ENCODE results near the gene TSPAN1. TPM values are rescaled to one million over a fixed set of nuclear protein-coding genes. Genes with fewer than 3 reads are reported as not detected.
A peak's percentile ranks its signal among the peaks of the same experiment; 100 is the strongest.

The TSPAN1 gene
- polyA plus RNA-seq, 1 donor = 0.54 TPM

DNA sequence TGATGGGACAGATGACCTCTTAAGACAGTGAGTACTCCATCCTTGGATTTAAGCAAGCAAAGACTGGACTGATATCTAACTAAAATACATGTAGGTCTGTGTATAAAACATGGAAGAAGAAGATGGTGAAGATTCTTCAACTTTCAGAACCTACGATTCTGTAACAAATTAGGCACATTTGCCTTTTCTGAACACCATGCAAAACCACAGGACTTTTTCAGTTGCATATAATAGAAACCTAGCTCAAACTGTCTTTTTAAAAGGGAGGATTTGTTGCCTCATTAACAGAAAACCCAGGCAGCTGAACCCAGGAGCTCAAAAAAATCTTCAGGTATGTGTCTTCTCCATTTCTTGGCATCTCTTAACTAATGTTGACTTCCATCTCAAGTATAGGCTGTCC, 14.7 kb upstream of the TSPAN1 start:
- no peak for DNase-seq (ENCODE audit: low read depth)

DNA sequence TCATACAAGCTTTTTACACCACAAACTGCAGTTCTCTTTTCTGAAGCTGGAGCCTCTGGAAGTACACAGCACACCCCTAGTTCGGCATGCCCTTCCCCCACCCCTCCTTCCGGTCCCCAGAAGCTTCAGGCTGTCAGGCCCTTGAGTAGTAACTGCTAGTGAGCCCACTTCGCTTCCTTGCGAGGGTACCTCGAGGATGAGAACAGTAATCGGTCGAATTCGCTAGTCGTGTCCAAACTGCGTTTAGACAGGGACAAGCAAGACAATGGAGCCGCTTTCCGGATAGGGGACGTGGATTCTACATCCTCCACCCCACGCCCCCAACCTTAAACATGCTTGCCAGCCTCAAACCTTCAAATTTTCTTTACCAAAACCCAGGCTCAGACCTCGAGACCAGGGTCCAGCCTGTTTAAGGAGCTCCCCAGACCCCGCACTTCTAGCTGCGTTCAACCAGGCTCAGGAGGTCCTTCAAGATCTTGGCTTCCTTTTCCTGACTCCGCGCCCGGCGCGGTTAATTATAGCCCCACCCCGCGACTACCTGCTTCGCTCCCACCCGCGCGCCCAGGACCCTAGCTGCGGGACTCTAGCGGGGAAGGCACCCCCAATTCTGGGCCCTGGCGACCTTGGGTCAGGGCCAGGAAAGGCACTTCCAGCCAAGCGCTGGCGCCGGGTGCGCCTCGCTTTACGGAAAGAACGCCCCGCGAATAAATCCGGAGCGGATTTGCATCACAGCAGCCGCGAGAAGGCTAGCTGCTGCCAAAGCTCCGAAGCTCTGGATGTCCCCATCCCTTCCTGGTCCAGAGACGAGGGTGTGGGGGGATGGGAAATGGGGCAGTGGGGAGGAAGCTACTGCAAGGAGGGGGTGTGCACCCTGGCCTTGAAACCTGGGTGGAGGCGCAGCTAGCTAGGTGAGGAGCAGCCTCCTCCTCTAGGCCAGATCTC, 8.1 kb upstream of the TSPAN1 start:
- no peak for DNase-seq (ENCODE audit: low read depth)

GRCh38 chr1:46168477-46168876, 6.4 kb upstream of the TSPAN1 start:
- no peak for DNase-seq (ENCODE audit: low read depth)

DNA sequence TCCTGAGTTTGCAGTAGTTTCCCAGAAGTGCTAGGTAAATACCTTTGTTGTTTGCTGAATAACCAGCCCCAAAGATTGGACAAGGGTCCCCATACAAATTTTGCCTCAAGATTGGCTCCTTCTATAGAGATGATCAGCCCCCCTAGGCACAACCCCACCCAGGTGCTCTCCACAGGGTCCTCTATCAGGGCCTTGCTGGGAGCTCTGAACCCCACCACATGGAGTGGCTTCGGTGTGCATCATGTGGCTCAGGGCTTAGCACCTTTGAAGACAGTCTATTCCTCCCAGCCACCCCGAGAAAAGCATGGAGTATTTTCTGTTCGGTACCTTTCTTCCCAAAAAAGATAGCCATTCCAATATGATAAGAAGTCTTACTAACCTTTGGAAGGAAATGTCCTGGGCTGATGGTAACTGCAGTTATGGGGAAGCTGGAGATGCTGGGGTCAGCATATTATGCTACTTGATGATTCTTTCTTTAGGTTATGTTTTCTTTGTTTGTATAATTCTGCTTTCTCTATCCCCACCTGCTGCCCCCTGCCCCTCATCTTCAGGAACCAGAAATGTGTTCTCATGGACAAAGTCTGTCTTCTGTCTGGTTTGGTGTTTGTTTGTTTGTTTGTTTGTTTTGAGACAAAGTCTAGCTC, 5.0 kb upstream of the TSPAN1 start:
- no peak for DNase-seq (ENCODE audit: low read depth)

DNA sequence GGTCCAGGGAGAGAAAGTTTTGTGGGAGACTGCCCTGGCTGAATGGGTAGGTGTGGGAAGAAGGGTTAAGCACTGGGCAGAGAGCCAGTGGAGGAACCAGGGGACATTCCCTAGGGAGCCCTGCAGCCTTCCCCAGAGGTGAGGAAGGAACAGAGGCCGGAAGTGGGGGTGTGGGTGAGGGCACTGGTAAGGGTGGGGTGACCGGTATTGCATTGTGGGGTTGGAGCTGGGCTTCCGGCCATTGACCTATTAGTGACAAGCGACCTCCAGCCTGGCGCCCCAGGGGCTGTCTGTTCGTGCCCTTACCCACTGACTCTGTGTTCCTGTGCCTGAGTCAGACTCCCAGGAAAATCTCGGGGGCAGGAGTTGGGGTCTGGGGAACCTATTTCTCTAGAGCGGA, 3.5 kb upstream of the TSPAN1 start:
- no peak for DNase-seq (ENCODE audit: low read depth)

GRCh38 chr1:46171871-46172270, 3.0 kb upstream of the TSPAN1 start:
- DNase-seq (ENCODE audit: low read depth) = no peak

DNA sequence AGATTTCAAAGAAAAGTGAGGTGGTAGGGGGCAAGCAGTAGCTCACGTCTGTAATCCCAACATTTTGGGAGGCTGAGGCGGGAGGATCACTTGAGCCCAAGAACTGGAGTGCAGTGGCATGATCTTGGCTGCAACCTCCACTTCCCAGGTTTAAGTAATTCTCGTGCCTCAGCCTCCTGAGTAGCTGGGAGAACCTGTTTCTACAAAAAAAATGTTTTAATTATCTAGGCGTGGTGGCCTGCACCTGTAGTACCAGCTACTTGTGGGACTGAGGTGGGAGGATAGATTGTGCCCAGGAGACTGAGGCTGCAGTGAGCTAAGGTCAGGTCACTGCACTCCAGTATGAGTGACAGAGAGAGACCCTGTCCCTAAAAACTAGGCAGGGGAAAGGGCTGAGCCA, 2.6 kb upstream of the TSPAN1 start:
- DNase-seq (ENCODE audit: low read depth) = no peak

DNA sequence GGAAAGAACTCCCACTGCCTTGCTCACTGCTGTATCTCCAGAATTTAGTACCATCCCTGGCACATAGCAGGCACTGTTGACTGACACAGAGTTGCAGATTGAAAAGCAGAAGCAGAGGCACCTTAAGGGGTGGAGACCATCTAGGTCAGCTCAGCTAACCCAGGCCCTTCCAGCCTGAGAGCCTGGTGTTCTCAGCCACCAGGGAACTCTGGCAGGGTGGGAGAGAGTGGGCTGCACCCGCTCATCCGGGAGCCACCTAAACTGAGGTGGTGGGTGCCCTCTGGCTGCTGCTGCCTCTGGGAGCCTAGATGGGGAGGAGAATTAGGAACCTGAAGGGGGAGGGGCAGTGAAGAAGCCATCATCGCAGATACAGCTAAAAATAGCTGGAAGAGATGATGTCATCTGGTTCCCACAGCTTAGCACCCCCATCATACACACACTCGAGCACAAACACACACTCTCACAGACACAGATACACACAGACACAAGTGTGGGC, 1.5 kb upstream of the TSPAN1 start:
- no peak for DNase-seq (ENCODE audit: low read depth)

GRCh38 chr1:46175243-46175642, 356 bp downstream of the TSPAN1 start:
- DNase-seq (ENCODE audit: low read depth) = no peak

DNA sequence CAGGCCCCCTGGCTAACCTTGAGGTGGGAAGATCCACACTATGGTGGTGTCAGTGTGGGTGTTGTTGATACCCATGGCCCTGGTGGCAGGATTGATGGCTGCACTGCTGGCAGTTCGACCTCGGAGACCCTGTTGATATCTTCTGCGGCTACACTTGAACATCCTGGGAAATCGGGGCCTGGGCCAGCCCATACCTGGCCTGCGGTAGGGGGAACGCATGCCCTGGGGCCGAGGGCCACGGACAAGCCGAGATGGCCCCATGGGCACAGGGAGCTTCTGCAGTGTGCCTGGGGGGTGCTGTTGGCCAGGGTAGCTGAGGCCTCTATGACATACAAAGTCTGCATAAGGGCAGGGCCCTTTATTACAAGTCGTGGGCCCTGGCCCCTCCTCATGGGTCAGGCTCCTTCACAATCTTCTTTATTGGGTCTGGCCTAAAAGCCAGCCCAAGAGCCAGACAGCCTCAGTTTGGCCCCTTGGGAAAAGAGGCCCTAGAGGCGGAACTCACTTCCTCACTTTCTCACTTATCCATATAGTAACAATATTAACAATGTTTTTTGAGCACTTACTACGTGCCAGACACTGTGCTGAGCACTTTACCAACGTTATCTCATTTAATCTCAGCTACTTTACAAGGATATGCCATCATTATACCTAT, 1.5 kb downstream of the TSPAN1 start, which contains the start of gene P3R3URF:
Gene P3R3URF, minus strand, starts transcription at position 278 of the 655 bp plus-strand sequence. Its CDS starts 17 bp downstream, at position 261.
- DNase-seq (ENCODE audit: low read depth) = no peak

- DNase-seq (ENCODE audit: low read depth) = peak; percentile 67
These were observed 4.5 kb downstream of the TSPAN1 start for GRCh38 chr1:46179138-46180081.

DNA sequence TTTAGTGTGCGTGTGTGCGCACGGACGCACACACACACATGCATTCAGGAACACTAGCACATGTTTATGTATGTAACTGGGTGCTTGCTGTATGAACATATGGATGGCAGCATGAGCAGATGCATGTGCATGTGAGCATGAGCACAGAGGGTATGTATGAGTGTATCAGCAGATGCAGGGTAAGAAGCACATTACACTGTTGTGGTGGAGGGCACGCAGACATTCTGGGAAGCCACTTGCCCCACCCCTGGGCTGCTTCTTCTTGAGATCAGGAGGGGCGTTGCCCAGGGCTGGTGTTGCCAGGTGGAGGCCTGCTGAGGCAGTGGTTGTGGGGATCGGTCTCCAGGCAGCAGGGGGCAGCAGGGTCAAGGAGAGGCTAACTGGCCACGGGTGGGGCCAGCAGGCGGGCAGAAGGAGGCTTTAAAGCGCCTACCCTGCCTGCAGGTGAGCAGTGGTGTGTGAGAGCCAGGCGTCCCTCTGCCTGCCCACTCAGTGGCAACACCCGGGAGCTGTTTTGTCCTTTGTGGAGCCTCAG, 5.3 kb downstream of the TSPAN1 start:
- no peak for DNase-seq (ENCODE audit: low read depth)

- no peak for DNase-seq (ENCODE audit: low read depth)
These were observed 6.7 kb downstream of the TSPAN1 start for GRCh38 chr1:46181343-46182260.

GRCh38 chr1:46183079-46183847, 8.4 kb downstream of the TSPAN1 start:
- DNase-seq (ENCODE audit: low read depth) = no peak

DNA sequence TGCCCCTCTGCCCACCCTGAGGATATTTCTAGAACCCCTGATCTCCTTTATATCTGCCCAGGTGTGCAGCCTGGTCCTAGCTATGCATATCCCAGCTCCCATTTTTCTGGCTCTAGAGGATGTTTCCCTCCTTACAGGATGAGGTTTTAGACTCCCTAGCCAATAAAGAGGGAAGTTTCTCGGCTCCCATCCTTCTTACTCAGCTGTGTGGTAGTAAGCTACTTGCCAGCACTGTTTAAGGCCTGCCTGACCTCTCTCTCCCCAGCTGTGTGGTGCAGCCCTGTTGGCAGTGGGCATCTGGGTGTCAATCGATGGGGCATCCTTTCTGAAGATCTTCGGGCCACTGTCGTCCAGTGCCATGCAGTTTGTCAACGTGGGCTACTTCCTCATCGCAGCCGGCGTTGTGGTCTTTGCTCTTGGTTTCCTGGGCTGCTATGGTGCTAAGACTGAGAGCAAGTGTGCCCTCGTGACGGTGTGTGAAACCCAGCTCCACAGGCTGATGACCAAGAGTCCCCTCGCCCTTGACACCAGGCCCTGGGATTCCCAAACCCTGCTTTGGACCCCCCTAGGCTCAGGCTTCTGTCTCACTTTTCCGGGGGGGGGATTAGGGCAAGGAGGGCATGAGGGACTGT, 9.2 kb downstream of the TSPAN1 start:
- DNase-seq (ENCODE audit: low read depth) = no peak

- DNase-seq (ENCODE audit: low read depth) = no peak
These were observed 10.2 kb downstream of the TSPAN1 start for GRCh38 chr1:46184920-46185658.

- DNase-seq (ENCODE audit: low read depth) = no peak
These were observed 11.2 kb downstream of the TSPAN1 start for GRCh38 chr1:46186076-46186475.

All from forelimb muscle (tissue), 1 donor.